SK-N-SH (cell line): Measurements from ENCODE around the gene ZNF133. TPM values are rescaled to one million over a fixed set of nuclear protein-coding genes. Genes with fewer than 3 reads are reported as not detected.

Source experiments
- CTCF ChIA-PET: fragments of 300-600, 350-600 bp; formaldehyde crosslinking; extraction: SDS; loops from one replicate; lab custom pipeline; 2021; lab: Yijun Ruan, JAX
- POLR2A ChIA-PET: fragments of 350-600 bp; sonication (Branson Sonifier 250); formaldehyde crosslinking; extraction: SDS; loops from one replicate; lab custom pipeline; 2020; ENCODE audit warnings: antibody characterized with exemption, inconsistent platforms; lab: Yijun Ruan, JAX
- DNase-seq: peaks from one replicate; pipeline ENCODE4 v3.0.0; 2012
- H2AFZ ChIP-seq: fragments of 200-600 bp; sonication (generic); 2 replicates; pipeline ENCODE4 v1.8.1; 2016; ENCODE audit warnings: antibody characterized with exemption, mild to moderate bottlenecking, low read depth
- H3F3A ChIP-seq: fragments of 200-600 bp; sonication (generic); replicated peaks from 2 replicates; pipeline ENCODE3; 2016; ENCODE audit warnings: antibody characterized with exemption, mild to moderate bottlenecking; ENCODE audit not compliant: insufficient read depth
- H3K27ac ChIP-seq, 2 experiments: fragments of 200-500 bp in 1 of 2; fragments of 200-600 bp in 1 of 2; sonication (Bioruptor generic) in 1 of 2; sonication (generic), shearing (Covaris generic) in 1 of 2; 2 replicates each; pipeline versions ENCODE4 v1.5.1 to v1.6.1; 2014 to 2016; ENCODE audit warnings: low read depth in 2 of 2, inconsistent platforms in 1 of 2, low read length in 1 of 2, mild to moderate bottlenecking in 1 of 2, mixed read lengths in 1 of 2
- H3K27me3 ChIP-seq: fragments of 200-600 bp; sonication (generic), shearing (Covaris generic); 2 replicates; pipeline ENCODE4 v1.6.1; 2016; ENCODE audit warnings: mixed run types; ENCODE audit not compliant: insufficient read depth
- H3K36me3 ChIP-seq, 2 experiments: fragments of 200-500 bp in 1 of 2; fragments of 200-600 bp in 1 of 2; sonication (Bioruptor generic) in 1 of 2; sonication (generic) in 1 of 2; replicated peaks in 1 of 2; 2 replicates each; pipeline versions ENCODE3 to v1.5.1; 2014 to 2016; ENCODE audit warnings: low read length in 1 of 2, mild to moderate bottlenecking in 1 of 2; ENCODE audit not compliant: insufficient read depth in 2 of 2, control insufficient read depth in 1 of 2
- H3K4me1 ChIP-seq, 2 experiments: fragments of 200-500 bp in 1 of 2; fragments of 200-600 bp in 1 of 2; sonication (Bioruptor generic) in 1 of 2; sonication (generic), shearing (Covaris generic) in 1 of 2; 2 replicates each; pipeline versions ENCODE4 v1.5.1 to v1.6.1; 2014 to 2016; ENCODE audit warnings: low read depth in 1 of 2, low read length in 1 of 2, mixed run types in 1 of 2; ENCODE audit not compliant: insufficient read depth in 2 of 2, control insufficient read depth in 1 of 2
- H3K4me2 ChIP-seq: fragments of 200-600 bp; sonication (generic), shearing (Covaris generic); 2 replicates; pipeline ENCODE4 v1.6.1; 2017; ENCODE audit warnings: mixed run types
- H3K4me3 ChIP-seq, 2 experiments: fragments of 200-500 bp in 1 of 2; fragments of 200-600 bp in 1 of 2; sonication (Bioruptor generic) in 1 of 2; sonication (generic), shearing (Covaris generic) in 1 of 2; 2 replicates each; pipeline versions ENCODE4 v1.5.1 to v1.8.1; 2014 to 2016; ENCODE audit warnings: low read depth in 2 of 2, inconsistent platforms in 1 of 2, low read length in 1 of 2, mild to moderate bottlenecking in 1 of 2, mixed read lengths in 1 of 2, moderate library complexity in 1 of 2
- H3K79me2 ChIP-seq: fragments of 200-600 bp; sonication (generic); 2 replicates; pipeline ENCODE4 v1.8.1; 2017; ENCODE audit warnings: mild to moderate bottlenecking; ENCODE audit not compliant: insufficient read depth
- H3K9ac ChIP-seq: fragments of 200-600 bp; sonication (generic); 2 replicates; pipeline ENCODE4 v1.6.1; 2017; ENCODE audit warnings: mixed run types
- H3K9me2 ChIP-seq: fragments of 200-600 bp; sonication (generic); 2 replicates; pipeline ENCODE4 v1.6.1; 2017; ENCODE audit warnings: mixed run types
- H3K9me3 ChIP-seq: fragments of 200-600 bp; sonication (generic); 2 replicates; pipeline ENCODE4 v1.6.1; 2017; ENCODE audit warnings: mixed run types, mild to moderate bottlenecking, moderate library complexity
- H4K20me1 ChIP-seq: fragments of 200-600 bp; sonication (generic); 2 replicates; pipeline ENCODE4 v1.6.1; 2017; ENCODE audit warnings: mild to moderate bottlenecking, mixed run types; ENCODE audit not compliant: insufficient read depth
- CHD2 ChIP-seq: fragments of 150-350 bp; IDR thresholded peaks from 2 replicates; pipeline ENCODE4 v1.6.1; 2018; ENCODE audit warnings: low read length; ENCODE audit not compliant: partially characterized antibody
- EP300 ChIP-seq, 2 experiments: IDR thresholded peaks; 2 replicates each; pipeline versions ENCODE4 v1.4.0 to v1.6.1; 2012; ENCODE audit warnings: borderline replicate concordance in 1 of 2, low read depth in 1 of 2, low read length in 1 of 2
- EZH2phosphoT487 ChIP-seq: fragments of 200-600 bp; sonication (generic); IDR thresholded peaks from 2 replicates; pipeline ENCODE4 v1.6.1; 2017; ENCODE audit warnings: low read depth, mixed run types, mild to moderate bottlenecking, antibody characterized with exemption, moderate library complexity, borderline replicate concordance
- FOSL2 ChIP-seq: IDR thresholded peaks from 2 replicates; pipeline ENCODE4 v1.4.0; 2012; ENCODE audit warnings: low read depth, mild to moderate bottlenecking, moderate library complexity, borderline replicate concordance
- GABPA ChIP-seq: IDR thresholded peaks from 2 replicates; pipeline ENCODE4 v1.4.0; 2012; ENCODE audit warnings: low read depth, mild to moderate bottlenecking
- JUND ChIP-seq: IDR thresholded peaks from 2 replicates; pipeline ENCODE4 v1.4.0; 2012
- MEF2A ChIP-seq: IDR thresholded peaks from 2 replicates; pipeline ENCODE4 v1.4.0; 2012; ENCODE audit warnings: low read depth, borderline replicate concordance
- MXI1 ChIP-seq: IDR thresholded peaks from 2 replicates; pipeline ENCODE4 v1.6.1; 2012; ENCODE audit warnings: mild to moderate bottlenecking, low read depth, low read length, improper control_type of control experiment
- NRF1 ChIP-seq: IDR thresholded peaks from 2 replicates; pipeline ENCODE4 v1.6.1; 2012; ENCODE audit warnings: low read depth, mild to moderate bottlenecking, low read length
- POLR2AphosphoS5 ChIP-seq: IDR thresholded peaks from 2 replicates; pipeline ENCODE4 v1.6.1; 2012; ENCODE audit warnings: low read depth, low read length
- RCOR1 ChIP-seq: fragments of 150-350 bp; IDR thresholded peaks from 2 replicates; pipeline ENCODE4 v1.6.1; 2017; ENCODE audit warnings: antibody characterized with exemption, low read length
- RFX5 ChIP-seq: IDR thresholded peaks from 2 replicates; pipeline ENCODE4 v1.6.1; 2012; ENCODE audit warnings: mild to moderate bottlenecking, improper control_type of control experiment, low read length
- SIN3A ChIP-seq: IDR thresholded peaks from 2 replicates; pipeline ENCODE4 v1.6.1; 2012; ENCODE audit warnings: low read depth, mild to moderate bottlenecking, low read length, moderate library complexity, borderline replicate concordance
- SMC3 ChIP-seq: IDR thresholded peaks from 2 replicates; pipeline ENCODE4 v1.6.1; 2012; ENCODE audit warnings: low read depth, low read length, improper control_type of control experiment
- TAF1 ChIP-seq: IDR thresholded peaks from 2 replicates; pipeline ENCODE4 v1.6.1; 2012; ENCODE audit warnings: low read depth, mild to moderate bottlenecking, low read length, moderate library complexity, borderline replicate concordance
- TEAD4 ChIP-seq: IDR thresholded peaks from 2 replicates; pipeline ENCODE4 v1.4.0; 2012; ENCODE audit warnings: mild to moderate bottlenecking, borderline replicate concordance; ENCODE audit not compliant: insufficient read depth
- WGBS: methylation state at CpG from one replicate; pipeline ENCODE4 v1.1.6; 2017; ENCODE audit warnings: low lambda C conversion rate; 5-methylcytosine and 5-hydroxymethylcytosine counted together
- polyA plus RNA-seq, 3 experiments: library from polyadenylated mRNA; depleted of rRNA; stranded (reverse); fragments of >200 nt; gene quantifications; 2 replicates each; pipeline ENCODE4 v1.2.3, GENCODE V29; 2012
- TF ChIP-seq, protein P1 (sequence below): fragments of 150-350 bp; IDR thresholded peaks from 2 replicates; pipeline ENCODE4 v1.6.1; 2016; ENCODE audit warnings: mild to moderate bottlenecking, low read depth, low read length
- TF ChIP-seq, protein P2 (sequence below): IDR thresholded peaks from 2 replicates; pipeline ENCODE4 v1.4.0; 2012; ENCODE audit warnings: low read depth
- TF ChIP-seq, protein P3 (sequence below): IDR thresholded peaks from 2 replicates; pipeline ENCODE4 v1.6.1; 2012; ENCODE audit warnings: mild to moderate bottlenecking, low read depth, low read length, moderate library complexity
- TF ChIP-seq, protein P4 (sequence below): IDR thresholded peaks from 2 replicates; pipeline ENCODE4; 2012

ZNF133 gene
- polyA plus RNA-seq, 1 of the 3 experiments (the other 2 are of a cell fraction), result 15.5 TPM

DNA sequence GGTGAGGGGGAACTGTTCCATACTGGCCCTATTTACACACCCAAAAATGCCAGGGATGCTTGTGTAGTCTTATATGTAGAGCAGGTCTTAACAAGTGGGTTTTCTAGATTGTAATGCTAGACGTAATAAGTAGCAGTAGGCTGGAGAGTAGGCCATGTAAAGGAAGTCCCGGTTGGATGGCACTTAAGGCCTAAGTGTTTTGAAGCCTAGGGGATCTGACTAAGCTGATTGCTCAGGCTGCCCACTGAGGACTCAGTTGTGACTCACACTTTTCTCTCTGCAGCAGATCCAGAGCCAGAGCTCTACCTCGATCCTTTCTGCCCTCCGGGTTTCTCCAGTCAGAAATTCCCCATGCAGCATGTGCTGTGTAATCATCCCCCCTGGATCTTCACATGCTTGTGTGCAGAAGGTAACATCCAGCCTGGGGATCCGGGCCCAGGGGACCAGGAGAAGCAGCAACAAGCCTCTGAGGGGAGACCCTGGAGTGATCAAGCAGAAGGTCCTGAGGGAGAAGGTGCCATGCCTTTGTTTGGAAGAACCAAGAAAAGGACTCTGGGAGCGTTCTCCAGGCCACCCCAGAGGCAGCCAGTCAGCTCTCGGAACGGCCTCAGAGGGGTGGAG, 26.6 kb downstream of the ZNF133 start (continued):
- TF ChIP-seq, protein P1, sequence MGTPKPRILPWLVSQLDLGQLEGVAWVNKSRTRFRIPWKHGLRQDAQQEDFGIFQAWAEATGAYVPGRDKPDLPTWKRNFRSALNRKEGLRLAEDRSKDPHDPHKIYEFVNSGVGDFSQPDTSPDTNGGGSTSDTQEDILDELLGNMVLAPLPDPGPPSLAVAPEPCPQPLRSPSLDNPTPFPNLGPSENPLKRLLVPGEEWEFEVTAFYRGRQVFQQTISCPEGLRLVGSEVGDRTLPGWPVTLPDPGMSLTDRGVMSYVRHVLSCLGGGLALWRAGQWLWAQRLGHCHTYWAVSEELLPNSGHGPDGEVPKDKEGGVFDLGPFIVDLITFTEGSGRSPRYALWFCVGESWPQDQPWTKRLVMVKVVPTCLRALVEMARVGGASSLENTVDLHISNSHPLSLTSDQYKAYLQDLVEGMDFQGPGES, result no peak
- no peak for TF ChIP-seq MXI1
- no peak for TF ChIP-seq RCOR1
- no peak for TF ChIP-seq SIN3A

DNA sequence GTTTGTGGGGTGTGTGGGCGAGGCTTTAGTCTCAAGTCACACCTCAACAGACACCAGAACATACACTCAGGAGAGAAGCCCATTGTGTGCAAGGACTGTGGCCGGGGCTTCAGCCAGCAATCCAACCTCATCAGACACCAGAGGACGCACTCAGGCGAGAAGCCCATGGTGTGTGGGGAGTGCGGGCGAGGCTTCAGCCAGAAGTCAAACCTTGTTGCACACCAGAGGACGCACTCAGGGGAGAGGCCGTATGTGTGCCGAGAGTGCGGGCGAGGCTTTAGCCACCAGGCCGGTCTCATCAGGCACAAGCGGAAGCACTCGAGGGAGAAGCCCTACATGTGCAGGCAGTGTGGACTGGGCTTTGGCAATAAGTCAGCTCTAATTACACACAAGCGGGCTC, 27.8 kb downstream of the ZNF133 start:
- POLR2A ChIA-PET, result no interaction called here
- no peaks in the 10 kb centered on the region for H3K27me3 ChIP-seq
- TF ChIP-seq, protein P2, sequence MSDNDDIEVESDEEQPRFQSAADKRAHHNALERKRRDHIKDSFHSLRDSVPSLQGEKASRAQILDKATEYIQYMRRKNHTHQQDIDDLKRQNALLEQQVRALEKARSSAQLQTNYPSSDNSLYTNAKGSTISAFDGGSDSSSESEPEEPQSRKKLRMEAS, result no peak
- TF ChIP-seq EZH2phosphoT487 (no peak), FOSL2 (no peak), GABPA (no peak), SMC3 (no peak), CHD2 (no peak), SIN3A (no peak), MEF2A (no peak), RFX5 (no peak), TAF1 (no peak), JUND (no peak), NRF1 (no peak), TEAD4 (no peak), RCOR1 (no peak), EP300 (IDR thresholded peaks at IDR 0.05; ENCODE audit: borderline replicate concordance in 1 of 2, low read depth in 1 of 2, low read length in 1 of 2) (no peak), POLR2AphosphoS5 (no peak)
- TF ChIP-seq, protein P3, sequence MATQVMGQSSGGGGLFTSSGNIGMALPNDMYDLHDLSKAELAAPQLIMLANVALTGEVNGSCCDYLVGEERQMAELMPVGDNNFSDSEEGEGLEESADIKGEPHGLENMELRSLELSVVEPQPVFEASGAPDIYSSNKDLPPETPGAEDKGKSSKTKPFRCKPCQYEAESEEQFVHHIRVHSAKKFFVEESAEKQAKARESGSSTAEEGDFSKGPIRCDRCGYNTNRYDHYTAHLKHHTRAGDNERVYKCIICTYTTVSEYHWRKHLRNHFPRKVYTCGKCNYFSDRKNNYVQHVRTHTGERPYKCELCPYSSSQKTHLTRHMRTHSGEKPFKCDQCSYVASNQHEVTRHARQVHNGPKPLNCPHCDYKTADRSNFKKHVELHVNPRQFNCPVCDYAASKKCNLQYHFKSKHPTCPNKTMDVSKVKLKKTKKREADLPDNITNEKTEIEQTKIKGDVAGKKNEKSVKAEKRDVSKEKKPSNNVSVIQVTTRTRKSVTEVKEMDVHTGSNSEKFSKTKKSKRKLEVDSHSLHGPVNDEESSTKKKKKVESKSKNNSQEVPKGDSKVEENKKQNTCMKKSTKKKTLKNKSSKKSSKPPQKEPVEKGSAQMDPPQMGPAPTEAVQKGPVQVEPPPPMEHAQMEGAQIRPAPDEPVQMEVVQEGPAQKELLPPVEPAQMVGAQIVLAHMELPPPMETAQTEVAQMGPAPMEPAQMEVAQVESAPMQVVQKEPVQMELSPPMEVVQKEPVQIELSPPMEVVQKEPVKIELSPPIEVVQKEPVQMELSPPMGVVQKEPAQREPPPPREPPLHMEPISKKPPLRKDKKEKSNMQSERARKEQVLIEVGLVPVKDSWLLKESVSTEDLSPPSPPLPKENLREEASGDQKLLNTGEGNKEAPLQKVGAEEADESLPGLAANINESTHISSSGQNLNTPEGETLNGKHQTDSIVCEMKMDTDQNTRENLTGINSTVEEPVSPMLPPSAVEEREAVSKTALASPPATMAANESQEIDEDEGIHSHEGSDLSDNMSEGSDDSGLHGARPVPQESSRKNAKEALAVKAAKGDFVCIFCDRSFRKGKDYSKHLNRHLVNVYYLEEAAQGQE, result no peak
- TF ChIP-seq, protein P1, result no peak
- TF ChIP-seq, protein P4, sequence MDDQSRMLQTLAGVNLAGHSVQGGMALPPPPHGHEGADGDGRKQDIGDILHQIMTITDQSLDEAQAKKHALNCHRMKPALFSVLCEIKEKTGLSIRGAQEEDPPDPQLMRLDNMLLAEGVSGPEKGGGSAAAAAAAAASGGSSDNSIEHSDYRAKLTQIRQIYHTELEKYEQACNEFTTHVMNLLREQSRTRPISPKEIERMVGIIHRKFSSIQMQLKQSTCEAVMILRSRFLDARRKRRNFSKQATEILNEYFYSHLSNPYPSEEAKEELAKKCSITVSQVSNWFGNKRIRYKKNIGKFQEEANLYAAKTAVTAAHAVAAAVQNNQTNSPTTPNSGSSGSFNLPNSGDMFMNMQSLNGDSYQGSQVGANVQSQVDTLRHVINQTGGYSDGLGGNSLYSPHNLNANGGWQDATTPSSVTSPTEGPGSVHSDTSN, result no peak
- H3K36me3 ChIP-seq, result peaks cover 17 to 42% of the 10 kb centered on the region in 2 experiments
- H3K9me2 ChIP-seq, result no peaks in the 10 kb centered on the region
- H4K20me1 ChIP-seq, result no peaks in the 10 kb centered on the region
- H3K4me2 ChIP-seq, result no peak overlapping the region
- WGBS, result 97% methylated on average over 15 of the region's 15 CpGs
- no peak for DNase-seq
- no peak overlapping the region for H3K4me3 ChIP-seq
- H3K9ac ChIP-seq, result no peak overlapping the region
- H3K27ac ChIP-seq, result no peak overlapping the region
- CTCF ChIA-PET, result no interaction called here
- no peaks in the 10 kb centered on the region for H3K79me2 ChIP-seq
- no peaks in the 10 kb centered on the region for H3K9me3 ChIP-seq
- no peaks in the 10 kb centered on the region for H3K4me1 ChIP-seq
- no peaks in the 10 kb centered on the region for H3F3A ChIP-seq
- no peak overlapping the region for H2AFZ ChIP-seq
